Activated CD4-positive, alpha-beta T cell treated with anti-CD3 and anti-CD28 coated beads, Interleukin-2, amount 50 U/mL, for 24 hours (primary cell): ENCODE data around the gene VPS52.
A peak's percentile ranks its signal among the peaks of the same experiment; 100 is the strongest.
"Not testable (repeated sequence)": the region's sequence is repeated elsewhere in the genome, so short reads cannot be mapped to it uniquely, and the experiment has no call there.

Source experiments
- DNase-seq, 2 donors: peaks; one replicate each; pipeline ENCODE4 v3.0.0-alpha.2; 2020; ENCODE audit warnings: low read depth in 1 of 2, low spot score in 1 of 2

Gene VPS52

GRCh38 chr6:33251395-33252012, 20.2 kb downstream of the VPS52 start:
- DNase-seq, result no peak

GRCh38 chr6:33250731-33251130, 20.9 kb downstream of the VPS52 start:
- no peak for DNase-seq

- DNase-seq, result no peak
These were observed 21.7 kb downstream of the VPS52 start for GRCh38 chr6:33249732-33250630.

GRCh38 chr6:33248932-33249731, 22.5 kb downstream of the VPS52 start:
- peak; percentile 87 to 95 for DNase-seq

GRCh38 chr6:33248643-33248931, 23.1 kb downstream of the VPS52 start:
- DNase-seq, result no peak

GRCh38 chr6:33247977-33248642, 23.6 kb downstream of the VPS52 start:
- peak; percentile 89 to 90 for DNase-seq

- no peak for DNase-seq
These were observed 28.2 kb downstream of the VPS52 start for GRCh38 chr6:33243476-33243875.

GRCh38 chr6:33241968-33242367, 29.7 kb downstream of the VPS52 start:
- DNase-seq, result no peak

- DNase-seq, result no peak
These were observed 33.9 kb downstream of the VPS52 start for GRCh38 chr6:33237741-33238140.

GRCh38 chr6:33236852-33237251, 34.8 kb downstream of the VPS52 start:
- DNase-seq, result no peak

GRCh38 chr6:33236328-33236727, 35.3 kb downstream of the VPS52 start:
- no peak for DNase-seq

GRCh38 chr6:33235221-33235634, 36.4 kb downstream of the VPS52 start:
- DNase-seq, result no peak

GRCh38 chr6:33226503-33227120, 45.1 kb downstream of the VPS52 start:
- DNase-seq, result not testable (repeated sequence)

- no peak for DNase-seq
These were observed 54.0 kb downstream of the VPS52 start for GRCh38 chr6:33217681-33218080.

GRCh38 chr6:33217246-33217645, 54.4 kb downstream of the VPS52 start:
- DNase-seq, result no peak

GRCh38 chr6:33216117-33216649, 55.5 kb downstream of the VPS52 start:
- no peak for DNase-seq

GRCh38 chr6:33215271-33216116, 56.2 kb downstream of the VPS52 start:
- DNase-seq, result no peak

GRCh38 chr6:33213989-33214335, 57.7 kb downstream of the VPS52 start:
- DNase-seq, result no peak

GRCh38 chr6:33213166-33213988, 58.3 kb downstream of the VPS52 start:
- DNase-seq, result no peak
